DMS79 treated with DMSO at 0.1 percent for 48 hours (cell line): ENCODE data around the gene RNF121.

Experiments used
- DNase-seq: peaks from one replicate; lab custom pipeline; 2025; lab: John Stamatoyannopoulos, UW

Gene RNF121

GRCh38 chr11:71935338-71935925 lies 6.6 kb downstream of the RNF121 start:
- DNase-seq: no peak

DNA sequence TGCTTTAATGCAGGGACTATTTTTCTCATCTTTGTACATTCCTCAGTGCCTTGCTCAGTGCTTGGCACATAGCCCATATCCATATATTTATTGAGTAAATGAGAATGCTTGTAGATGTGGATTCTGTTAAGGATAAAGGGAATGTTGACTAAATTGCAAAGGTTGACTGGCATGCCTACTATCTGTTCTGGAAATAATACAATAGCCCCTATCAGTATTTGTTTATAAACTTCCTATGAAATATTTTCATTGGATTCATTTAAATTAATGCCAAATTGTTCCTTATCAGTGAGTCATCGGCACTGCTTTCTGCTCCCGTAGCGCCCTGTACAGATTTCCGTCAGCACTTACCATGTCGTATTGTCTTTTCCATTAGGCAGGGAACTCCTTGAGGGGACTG lies 8.0 kb downstream of the RNF121 start:
- no peak for DNase-seq

DNA sequence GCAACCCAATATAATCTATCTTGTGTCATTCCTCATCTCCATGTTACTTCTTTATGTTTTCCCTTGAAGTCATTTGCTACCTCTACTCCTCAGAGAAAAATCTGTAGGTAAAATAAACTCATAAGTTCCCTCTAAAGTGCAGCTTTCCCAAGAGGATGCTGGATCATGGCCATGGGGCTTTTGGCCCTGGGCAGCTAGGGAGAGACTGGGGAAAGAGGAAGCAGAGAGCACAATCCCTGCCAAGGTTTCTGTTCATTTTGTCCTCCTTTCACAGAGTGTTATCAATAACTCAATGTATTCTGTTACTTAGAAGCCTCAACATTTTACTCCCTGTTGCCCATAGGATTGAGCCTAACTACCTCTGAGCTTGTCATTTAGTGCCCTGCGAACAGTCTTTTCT lies 9.0 kb downstream of the RNF121 start:
- DNase-seq: no peak

DNA sequence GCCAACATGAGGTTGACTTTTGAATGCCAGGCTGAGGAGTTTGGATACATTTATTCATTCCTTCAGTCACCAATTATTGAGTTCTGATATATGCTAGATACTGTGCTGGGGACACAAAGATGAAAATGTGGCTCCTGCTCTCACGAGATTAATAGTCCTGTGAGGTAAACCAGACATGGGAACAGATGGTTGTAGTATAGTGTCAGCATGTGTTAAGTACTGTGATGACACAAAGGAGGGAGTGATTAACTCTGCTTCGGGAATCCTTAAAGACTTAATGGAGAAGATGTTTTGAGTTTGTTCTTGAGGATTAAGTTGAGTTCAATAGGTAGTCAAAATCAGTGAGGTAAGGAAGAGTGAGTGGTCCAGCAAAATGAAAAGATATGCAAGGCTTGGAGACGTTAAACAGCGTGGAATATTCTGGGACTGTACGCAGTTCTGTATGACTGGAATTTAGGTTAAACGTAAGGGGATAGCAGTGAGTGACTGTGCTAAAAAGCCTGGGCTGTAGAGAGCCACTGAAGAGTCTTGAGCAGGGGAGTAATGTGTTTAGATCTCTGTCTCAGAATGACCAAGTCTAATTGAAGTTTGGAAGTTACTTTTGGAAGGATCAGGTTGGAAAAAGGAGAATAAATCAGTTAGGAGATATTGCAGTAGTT lies 11.8 kb downstream of the RNF121 start:
- DNase-seq: no peak

DNA sequence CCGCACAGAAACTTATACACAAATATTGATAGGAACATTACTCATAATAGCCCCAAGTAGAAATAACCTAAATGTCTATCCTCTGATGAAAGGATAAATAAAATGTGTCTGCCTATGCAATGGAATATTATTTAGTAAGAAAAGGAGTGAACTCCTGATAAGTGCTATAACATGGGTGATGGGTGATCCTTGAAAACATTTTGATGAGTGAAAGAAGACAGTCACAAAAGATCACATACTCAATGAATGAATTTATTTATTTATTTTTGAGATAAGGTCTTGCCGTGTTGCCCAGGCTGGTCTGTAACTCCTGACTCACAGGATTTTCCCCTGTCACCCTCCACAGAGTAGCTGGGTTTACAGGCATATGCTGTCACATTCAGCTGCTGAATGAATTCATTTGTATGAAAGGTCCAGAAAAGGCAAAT lies 17.3 kb downstream of the RNF121 start:
- DNase-seq: no peak

DNA sequence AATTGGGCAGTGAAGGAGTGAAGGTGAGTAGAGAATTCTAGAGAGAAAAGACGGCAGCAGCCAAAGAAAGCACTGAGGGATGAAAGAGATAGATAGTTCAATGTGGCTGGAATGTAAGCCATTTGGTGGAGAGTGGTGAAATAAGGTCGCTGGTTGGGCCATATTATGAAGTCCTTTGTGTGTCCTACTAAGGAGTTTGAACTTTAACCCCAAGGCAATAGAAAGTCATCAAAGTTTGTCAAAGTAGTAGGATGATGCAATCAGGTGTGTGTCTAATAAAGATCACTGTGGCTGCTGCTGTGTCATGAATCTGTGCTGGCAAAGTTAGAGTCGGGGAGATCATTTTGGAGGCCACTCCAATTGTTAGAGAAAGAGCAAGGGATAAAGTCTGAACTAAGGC lies 18.7 kb downstream of the RNF121 start:
- DNase-seq: no peak

- peak; percentile 57 for DNase-seq
Measured at GRCh38 chr11:71948314-71949027, 19.6 kb downstream of the RNF121 start.

GRCh38 chr11:71949034-71949433 lies 20.2 kb downstream of the RNF121 start:
- DNase-seq: no peak

DNA sequence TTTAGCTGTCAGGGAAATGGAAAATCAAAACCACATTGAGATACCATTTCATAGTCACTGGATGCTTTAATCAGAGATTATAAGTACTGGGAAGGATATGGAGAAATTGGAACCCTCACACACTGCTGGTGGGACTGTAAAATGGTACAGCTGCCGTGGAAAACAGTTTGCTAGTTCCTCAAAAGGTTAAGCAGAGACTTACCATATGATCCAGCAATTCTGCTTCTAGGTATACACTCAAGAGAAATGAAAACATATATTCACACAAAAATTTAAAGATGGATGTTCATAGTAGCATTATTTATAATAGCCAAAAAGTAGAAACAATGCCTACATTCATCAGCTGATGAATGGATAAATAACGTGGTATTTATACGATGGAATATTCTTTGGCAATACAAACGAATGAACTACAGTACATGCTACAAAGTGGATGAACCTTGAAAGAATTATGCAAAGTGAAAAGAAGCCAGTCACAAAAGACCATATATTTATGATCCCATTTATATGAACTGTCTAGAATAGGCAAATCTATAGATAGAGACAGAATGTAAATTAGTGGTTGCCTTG lies 23.0 kb downstream of the RNF121 start:
- no peak for DNase-seq

DNA sequence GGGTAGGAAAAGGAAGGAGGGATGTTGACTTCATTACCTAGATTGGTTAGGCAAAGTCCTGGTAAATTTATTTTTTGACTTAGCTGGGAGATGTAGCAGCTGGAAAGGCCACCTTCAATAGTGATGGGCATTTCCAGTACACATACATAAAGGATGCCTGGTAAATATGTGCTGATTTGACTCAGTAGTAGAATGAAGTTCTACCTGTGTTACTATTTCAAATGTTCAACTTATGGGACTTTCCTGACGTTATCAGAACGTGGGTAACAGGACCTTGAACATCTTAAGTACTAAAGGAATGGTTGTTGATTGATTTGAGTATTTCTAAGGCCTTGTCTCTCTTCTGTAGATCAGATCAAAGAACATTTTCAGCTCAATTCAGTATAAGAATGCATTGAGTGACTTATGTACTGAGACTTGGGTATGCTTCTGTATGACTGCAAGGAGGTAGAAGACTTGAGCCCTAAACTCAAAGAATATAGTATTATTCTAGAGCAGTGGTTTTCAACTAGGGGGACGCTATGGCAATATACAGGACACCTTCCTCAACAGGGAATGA lies 27.1 kb downstream of the RNF121 start:
- no peak for DNase-seq

DNA sequence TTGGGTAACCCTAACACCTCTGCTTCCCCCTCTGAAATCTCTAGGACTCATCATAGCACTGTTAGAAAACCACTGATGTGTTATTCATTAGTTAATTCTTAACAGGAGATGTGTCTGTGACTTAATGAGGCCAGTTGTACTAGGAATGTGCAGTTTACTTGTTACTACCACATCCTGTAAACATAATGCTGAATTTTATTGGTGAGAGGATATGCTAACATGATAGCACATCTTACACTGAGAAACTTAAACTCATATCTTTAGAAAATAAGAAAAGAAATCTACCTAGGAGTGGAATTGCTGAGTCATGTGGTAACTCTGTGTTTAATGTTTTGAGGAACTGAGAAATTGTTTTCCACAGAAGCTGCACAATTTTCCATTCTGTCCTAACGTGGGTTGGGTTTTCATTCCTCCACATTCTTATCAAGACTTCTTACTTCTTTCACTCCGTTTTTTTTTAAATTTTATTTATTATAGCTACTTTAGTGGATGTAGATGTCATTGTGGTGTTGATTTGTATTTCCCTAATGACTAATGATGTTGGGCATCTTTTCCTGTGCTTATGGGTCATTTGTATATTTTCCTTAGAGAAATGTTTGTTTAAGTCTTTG lies 33.7 kb downstream of the RNF121 start:
- no peak for DNase-seq

GRCh38 chr11:71963468-71963867 lies 34.6 kb downstream of the RNF121 start:
- DNase-seq: no peak

DNA sequence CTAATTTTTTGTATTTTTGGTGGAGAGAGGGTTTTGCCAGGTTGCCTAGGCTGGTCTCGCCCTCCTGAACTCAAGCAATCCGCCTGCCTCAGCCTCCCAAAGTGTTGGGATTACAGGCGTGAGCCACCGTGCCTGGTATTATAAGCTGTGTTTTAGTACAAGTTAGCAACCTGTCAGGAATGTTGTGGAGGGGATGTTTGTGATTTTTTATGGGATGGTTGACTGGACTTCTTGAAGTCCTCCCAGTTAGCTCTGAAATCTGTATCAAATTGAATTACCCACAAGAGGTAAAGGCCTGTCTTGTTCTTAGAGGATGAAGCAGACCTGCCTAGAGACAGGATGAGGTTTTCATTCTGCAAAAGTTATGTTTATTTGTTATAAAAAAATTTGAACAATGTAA lies 35.8 kb downstream of the RNF121 start:
- DNase-seq: no peak

GRCh38 chr11:71971680-71972079 lies 42.8 kb downstream of the RNF121 start:
- no peak for DNase-seq

- no peak for DNase-seq
Measured at GRCh38 chr11:71976551-71976950, 47.7 kb downstream of the RNF121 start.

GRCh38 chr11:71977090-71977489 lies 48.2 kb downstream of the RNF121 start:
- DNase-seq: no peak

GRCh38 chr11:71977743-71978418 lies 49.0 kb downstream of the RNF121 start:
- peak; percentile 7 for DNase-seq

DNA sequence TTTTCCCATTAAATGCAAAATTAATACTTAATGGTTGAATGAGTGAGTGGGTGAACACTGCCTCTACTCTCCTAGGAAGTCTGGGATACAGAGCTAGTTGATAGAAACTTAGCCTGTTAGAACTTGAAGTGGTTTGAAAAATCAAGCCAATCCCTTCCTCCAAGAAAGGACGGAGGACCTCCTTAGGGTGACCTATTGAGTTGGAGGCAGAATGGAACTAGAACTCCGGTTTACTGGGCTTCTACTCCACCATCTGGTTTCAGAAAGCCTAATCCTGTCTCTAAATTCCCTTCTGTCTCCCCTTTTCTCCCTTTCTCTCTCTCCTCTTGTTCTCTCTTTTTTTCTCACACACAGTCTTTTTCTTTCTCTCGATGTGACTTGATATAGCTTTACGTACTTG lies 50.2 kb downstream of the RNF121 start:
- no peak for DNase-seq

- no peak for DNase-seq
Measured at GRCh38 chr11:71979602-71980001, 50.8 kb downstream of the RNF121 start.

GRCh38 chr11:71986131-71986530 lies 57.3 kb downstream of the RNF121 start:
- DNase-seq: no peak

GRCh38 chr11:71987521-71987920 lies 58.7 kb downstream of the RNF121 start:
- DNase-seq: no peak

GRCh38 chr11:71988050-71988449 lies 59.2 kb downstream of the RNF121 start:
- no peak for DNase-seq
